Activated T-helper 2 cell treated with anti-CD3 and anti-CD28 coated beads, Interferon-gamma antibody, Interleukin-2, Interleukin-4, amounts not matched to agents 10 μg/mL and 5 μg/mL and 100 μg/mL, durations not matched to agents 14 hours and 24 hours and 36 hours (primary cell): Measurements from ENCODE around the gene SPATA31C2. TPM values are rescaled to one million over a fixed set of nuclear protein-coding genes. Genes with fewer than 3 reads are reported as not detected.
"Not testable (repeated sequence)": the region's sequence is repeated elsewhere in the genome, so short reads cannot be mapped to it uniquely, and the experiment has no call there.

Experiments used
- DNase-seq: peaks from one replicate; pipeline ENCODE4 v3.0.0; 2021; ENCODE audit warnings: low spot score
- H3K27ac Mint-ChIP-seq: one replicate; pipeline ENCODE4 v1.8.0; 2021; ENCODE audit warnings: mixed read lengths
- H3K27me3 Mint-ChIP-seq: one replicate; pipeline ENCODE4 v1.8.0; 2021; ENCODE audit warnings: low read depth, mixed read lengths
- H3K36me3 Mint-ChIP-seq: one replicate; pipeline ENCODE4 v1.8.0; 2021; ENCODE audit warnings: low read depth, mixed read lengths
- H3K4me1 Mint-ChIP-seq: one replicate; pipeline ENCODE4 v1.8.0; 2021; ENCODE audit warnings: low read depth, mixed read lengths
- H3K4me3 Mint-ChIP-seq: one replicate; pipeline ENCODE4 v1.8.0; 2021; ENCODE audit warnings: low read depth, mild to moderate bottlenecking, moderate library complexity, mixed read lengths
- H3K9me3 Mint-ChIP-seq: one replicate; pipeline ENCODE4 v1.8.0; 2021; ENCODE audit warnings: mixed read lengths
- intact Hi-C: fragments of 100-400 bp; cut with micrococcal nuclease; formaldehyde crosslinking; loops from one replicate; pipeline ENCODE4 v1.15.1; 2023
- total RNA-seq: library from RNA; stranded (reverse); gene quantifications from 2 replicates; pipeline ENCODE4 v1.2.3, GENCODE V29; 2022

SPATA31C2 gene
- not detected in 2 replicates for total RNA-seq

- H3K36me3 Mint-ChIP-seq, DNase-seq, H3K27ac Mint-ChIP-seq, H3K4me1 Mint-ChIP-seq, H3K27me3 Mint-ChIP-seq, H3K9me3 Mint-ChIP-seq, intact Hi-C loops, H3K4me3 Mint-ChIP-seq: not testable (repeated sequence)
Observed at GRCh38 chr9:88138375-88138774, at the start of gene SPATA31C2. TSS of gene SPATA31C2 (minus strand) at chr9:88138475. CDS start at chr9:88138446, 29 bp downstream.

DNA sequence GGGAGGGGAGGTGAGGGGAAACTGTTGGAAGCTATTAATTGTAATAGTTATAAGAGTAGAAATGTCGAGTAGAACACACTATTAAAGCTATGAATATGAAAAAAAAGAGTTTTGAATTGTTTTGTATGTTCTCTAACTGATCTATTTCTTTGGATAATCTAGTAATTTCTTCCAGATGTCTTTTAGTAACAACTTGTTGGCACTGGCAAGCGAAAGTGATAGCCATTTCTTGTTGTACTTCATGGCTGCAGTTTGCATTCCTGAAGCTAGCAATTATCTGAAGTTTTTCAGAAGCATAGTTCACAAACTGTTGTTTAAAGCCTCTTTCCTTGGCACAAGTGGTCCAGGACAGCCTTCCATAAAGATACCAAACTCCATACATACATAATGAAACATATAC, 49.4 kb upstream of the SPATA31C2 start:
- Mint-ChIP-seq H3K27ac (no peak overlapping the region), H3K36me3 (no peaks in the 10 kb centered on the region), H3K9me3 (no peaks in the 10 kb centered on the region), H3K27me3 (peaks cover 42% of the 10 kb centered on the region), H3K4me3 (no peak overlapping the region), H3K4me1 (peaks cover 3% of the 10 kb centered on the region)
- no peak for DNase-seq
- intact Hi-C loops, result no loop called here

- intact Hi-C loops, result no loop called here
- DNase-seq, result no peak
- peaks cover 41% of the 10 kb centered on the region for H3K27me3 Mint-ChIP-seq
- H3K27ac Mint-ChIP-seq, result no peak overlapping the region
- H3K4me3 Mint-ChIP-seq, result no peak overlapping the region
- no peaks in the 10 kb centered on the region for H3K9me3 Mint-ChIP-seq
- H3K36me3 Mint-ChIP-seq, result no peaks in the 10 kb centered on the region
- H3K4me1 Mint-ChIP-seq, result peaks cover 3% of the 10 kb centered on the region
Observed at GRCh38 chr9:88186495-88187110, 48.3 kb upstream of the SPATA31C2 start.

DNA sequence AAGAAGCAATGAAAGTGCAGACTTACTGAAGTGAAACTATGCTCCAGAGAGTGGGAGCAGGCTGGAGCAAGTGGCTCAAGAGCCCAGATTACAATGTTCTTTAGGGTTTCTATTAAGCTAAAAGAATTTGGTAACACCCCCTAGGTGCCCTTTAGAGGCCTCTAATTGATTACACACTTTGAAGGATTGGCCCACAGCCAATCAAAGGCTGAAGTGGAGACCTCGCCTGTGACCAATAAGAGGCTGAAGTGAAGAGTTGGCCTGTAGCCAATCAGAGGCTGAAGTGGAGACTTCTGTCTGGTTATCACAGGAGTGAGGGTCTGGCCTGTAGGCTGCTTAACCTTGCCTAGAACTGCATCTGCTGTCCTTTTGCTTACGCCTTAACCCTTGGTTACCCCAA, 46.7 kb upstream of the SPATA31C2 start:
- peaks cover 36% of the 10 kb centered on the region for H3K27me3 Mint-ChIP-seq
- H3K4me3 Mint-ChIP-seq, result no peak overlapping the region
- no peaks in the 10 kb centered on the region for H3K36me3 Mint-ChIP-seq
- peaks cover 5% of the 10 kb centered on the region for H3K4me1 Mint-ChIP-seq
- no peaks in the 10 kb centered on the region for H3K9me3 Mint-ChIP-seq
- intact Hi-C loops, result no loop called here
- DNase-seq, result no peak
- H3K27ac Mint-ChIP-seq, result no peak overlapping the region

DNA sequence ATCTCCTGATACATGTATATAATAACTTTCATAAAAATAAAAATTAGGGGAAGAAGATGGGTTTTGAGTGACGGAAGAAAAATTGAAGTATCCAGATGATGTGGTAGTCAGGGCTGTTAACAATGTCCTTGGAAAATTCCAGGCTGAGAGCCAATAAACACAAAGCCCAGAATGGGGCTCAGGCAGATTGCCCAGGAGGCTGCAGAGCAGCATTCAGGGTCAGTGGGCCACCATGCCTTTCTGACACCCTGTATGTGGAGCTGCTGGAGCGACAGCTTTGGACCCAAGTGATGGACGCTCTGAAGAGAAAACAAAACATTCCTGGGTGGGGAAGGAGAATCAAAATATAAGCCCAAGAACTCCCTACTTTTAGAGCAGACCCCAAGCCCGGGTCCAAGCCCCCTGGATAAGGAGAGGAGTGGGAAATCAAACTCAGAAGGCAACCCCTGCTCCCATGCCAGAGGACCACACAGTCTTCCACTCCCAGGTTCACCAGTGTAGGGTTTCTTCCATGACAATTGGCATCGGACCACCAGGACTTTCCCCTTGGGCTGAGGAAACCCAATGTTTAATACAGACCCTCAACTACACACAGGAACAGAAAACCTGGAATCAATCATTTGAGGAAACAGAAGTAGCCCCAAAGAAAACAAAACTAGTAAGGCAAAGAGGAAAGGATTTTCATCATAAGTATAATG, 45.7 kb upstream of the SPATA31C2 start:
- Mint-ChIP-seq H3K9me3 (no peaks in the 10 kb centered on the region), H3K4me3 (no peak overlapping the region), H3K36me3 (no peaks in the 10 kb centered on the region), H3K27ac (no peak overlapping the region), H3K27me3 (peaks cover 33% of the 10 kb centered on the region), H3K4me1 (peaks cover 9% of the 10 kb centered on the region)
- DNase-seq, result no peak
- intact Hi-C loops, result no loop called here

GRCh38 chr9:88182501-88182900, 44.2 kb upstream of the SPATA31C2 start:
- Mint-ChIP-seq H3K4me1 (peaks cover 15% of the 10 kb centered on the region), H3K27ac (no peak overlapping the region), H3K36me3 (no peaks in the 10 kb centered on the region), H3K9me3 (no peaks in the 10 kb centered on the region), H3K27me3 (peaks cover 31% of the 10 kb centered on the region), H3K4me3 (no peak overlapping the region)
- intact Hi-C loops, result no loop called here
- DNase-seq, result no peak

DNA sequence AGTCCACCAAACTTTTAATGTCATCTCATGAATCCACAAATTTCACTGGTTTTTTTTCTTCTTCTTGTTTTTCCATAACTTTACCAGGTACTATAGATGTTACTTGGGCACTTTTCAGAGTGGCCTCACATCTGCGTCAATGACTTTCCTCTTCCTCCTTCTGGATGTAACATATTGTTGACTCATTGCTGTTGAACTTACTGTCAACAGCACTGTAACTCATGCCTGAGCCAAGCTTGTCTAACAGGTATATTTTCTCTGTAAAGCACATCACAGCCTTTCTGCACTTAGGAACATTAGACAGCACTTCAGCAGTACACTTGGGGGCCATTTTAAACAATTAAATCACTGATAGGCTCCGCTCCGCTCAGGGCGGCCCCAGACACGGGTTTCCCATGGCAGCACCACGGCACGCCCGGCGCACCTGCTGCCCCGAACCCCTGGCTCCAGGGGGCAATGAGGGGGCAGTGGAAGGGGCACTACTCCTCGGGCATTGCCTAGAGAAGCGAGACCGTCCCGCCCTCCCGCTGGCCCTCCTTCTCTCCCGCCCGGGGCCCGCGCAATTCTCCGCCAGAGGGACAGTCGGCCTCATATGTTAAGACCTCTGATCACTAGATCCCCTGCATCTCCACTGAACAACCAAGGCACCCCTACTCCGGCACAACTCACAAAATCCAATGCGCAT, 41.9 kb upstream of the SPATA31C2 start:
- H3K36me3 Mint-ChIP-seq, result no peaks in the 10 kb centered on the region
- H3K4me1 Mint-ChIP-seq, result peaks cover 20% of the 10 kb centered on the region
- H3K27me3 Mint-ChIP-seq, result peaks cover 38% of the 10 kb centered on the region
- no peak overlapping the region for H3K4me3 Mint-ChIP-seq
- no peak for DNase-seq
- intact Hi-C loops, result no loop called here
- H3K9me3 Mint-ChIP-seq, result no peaks in the 10 kb centered on the region
- H3K27ac Mint-ChIP-seq, result no peak overlapping the region

DNA sequence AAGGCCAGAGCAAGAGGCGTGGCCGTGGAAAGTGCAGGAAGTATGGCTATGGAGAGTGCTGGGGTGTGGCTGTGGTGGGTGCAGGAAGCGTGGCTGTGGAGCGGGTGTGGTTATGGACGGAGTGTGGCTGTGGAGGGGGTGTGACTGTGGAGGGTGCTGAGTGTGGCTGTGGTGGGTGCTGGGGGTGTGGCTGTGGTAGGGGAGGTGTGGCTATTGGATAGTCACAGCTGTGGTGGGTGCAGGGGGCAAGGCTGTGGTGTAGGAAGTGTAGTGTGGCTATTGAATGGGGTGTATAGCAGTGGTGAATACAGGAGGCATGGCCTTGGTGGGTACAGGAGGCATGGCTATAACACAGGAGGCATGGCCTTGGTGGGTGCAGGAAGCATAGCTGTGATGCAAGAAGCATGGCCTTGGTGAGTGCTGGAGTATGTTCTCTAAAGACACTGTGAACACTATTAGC, 40.8 kb upstream of the SPATA31C2 start:
- Mint-ChIP-seq H3K27ac (no peak overlapping the region), H3K4me3 (peak overlapping the region; percentile 19), H3K36me3 (no peaks in the 10 kb centered on the region), H3K4me1 (peaks cover 20% of the 10 kb centered on the region), H3K27me3 (peaks cover 37% of the 10 kb centered on the region), H3K9me3 (no peaks in the 10 kb centered on the region)
- DNase-seq, result peak; percentile 33
- intact Hi-C loops, result no loop called here

DNA sequence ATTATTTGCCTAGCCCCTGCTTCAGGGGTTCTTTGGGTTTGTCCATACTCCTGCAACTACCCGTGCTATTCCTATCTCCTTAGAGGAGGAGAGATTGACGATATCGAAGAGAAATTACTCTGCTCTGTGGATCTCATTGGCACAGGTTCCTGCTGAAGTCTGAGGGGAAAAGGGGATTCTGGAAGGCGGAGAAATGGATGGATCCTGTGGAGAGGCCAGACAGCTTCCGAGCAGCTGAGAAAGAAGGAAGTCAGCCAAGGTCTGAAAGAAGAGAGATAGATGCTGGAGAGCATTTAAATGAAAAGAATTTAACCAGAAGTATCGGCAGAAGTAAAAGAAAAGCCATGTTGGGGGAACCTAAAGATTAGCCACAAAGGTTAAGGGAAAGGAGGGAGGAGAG, 40.4 kb upstream of the SPATA31C2 start:
- Mint-ChIP-seq H3K27ac (no peak overlapping the region), H3K4me3 (peak overlapping the region; percentile 19), H3K27me3 (peaks cover 36% of the 10 kb centered on the region), H3K36me3 (no peaks in the 10 kb centered on the region), H3K9me3 (no peaks in the 10 kb centered on the region), H3K4me1 (peaks cover 20% of the 10 kb centered on the region)
- no peak for DNase-seq
- intact Hi-C loops, result no loop called here

DNA sequence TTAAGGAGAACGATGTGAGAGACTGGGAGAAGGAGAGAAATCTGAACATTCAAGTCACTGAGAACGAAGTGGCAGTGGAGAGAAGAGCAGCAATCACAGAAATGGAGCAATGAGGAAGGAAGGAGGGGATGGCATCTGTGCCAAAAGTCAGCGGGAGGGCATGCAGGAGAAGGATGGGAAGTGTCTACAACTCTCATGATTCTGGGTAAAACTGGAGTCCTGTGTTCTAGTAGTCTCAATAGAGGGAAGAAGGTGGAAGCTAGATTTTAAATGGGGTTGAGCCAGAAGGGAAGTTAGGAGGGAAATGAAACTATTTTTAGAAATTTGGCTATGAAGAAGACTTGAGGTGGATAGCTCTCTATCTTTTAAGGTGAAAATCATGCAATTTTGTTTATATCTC, 39.1 kb upstream of the SPATA31C2 start:
- Mint-ChIP-seq H3K27ac (no peak overlapping the region), H3K4me1 (peaks cover 20% of the 10 kb centered on the region), H3K27me3 (peaks cover 29% of the 10 kb centered on the region), H3K4me3 (no peak overlapping the region), H3K9me3 (no peaks in the 10 kb centered on the region), H3K36me3 (no peaks in the 10 kb centered on the region)
- DNase-seq, result no peak
- intact Hi-C loops, result no loop called here

- no peak for DNase-seq
- Mint-ChIP-seq H3K27ac (no peak overlapping the region), H3K36me3 (no peaks in the 10 kb centered on the region), H3K4me1 (peaks cover 16% of the 10 kb centered on the region), H3K27me3 (peaks cover 26% of the 10 kb centered on the region), H3K4me3 (no peak overlapping the region), H3K9me3 (no peaks in the 10 kb centered on the region)
- intact Hi-C loops, result loop anchor here (5.0 kb wide), 1 partner anchor 403 kb away; no protein-coding TSS in a partner anchor
Observed at GRCh38 chr9:88174324-88174723, 36.0 kb upstream of the SPATA31C2 start.

GRCh38 chr9:88173378-88173999, 35.2 kb upstream of the SPATA31C2 start:
- Mint-ChIP-seq H3K9me3 (no peaks in the 10 kb centered on the region), H3K4me3 (no peak overlapping the region), H3K27me3 (peaks cover 27% of the 10 kb centered on the region), H3K36me3 (no peaks in the 10 kb centered on the region), H3K4me1 (peaks cover 8% of the 10 kb centered on the region), H3K27ac (no peak overlapping the region)
- DNase-seq, result peak; percentile 30
- intact Hi-C loops, result loop anchor here (2.0 to 5.0 kb wide), 2 partner anchors 215 to 404 kb away; partner anchors contain the start of gene SPIN1
